ENCODE measurements around the gene SHC1.

The SHC1 gene

GRCh38 chr1:154970631-154971340, at the start of gene SHC1:
Gene SHC1, minus strand, starts transcription at chr1:154970747. Its CDS starts 221 bp downstream, at chr1:154970526.
- peak; percentile 75 to 82 for DNase-seq

GRCh38 chr1:155019377-155020245, 49.1 kb upstream of the SHC1 start:
- DNase-seq = no peak

GRCh38 chr1:155018617-155019348, 48.2 kb upstream of the SHC1 start:
- DNase-seq = no peak

- DNase-seq = no peak
These were observed 47.4 kb upstream of the SHC1 start for GRCh38 chr1:155017946-155018316.

GRCh38 chr1:155017041-155017945, 46.7 kb upstream of the SHC1 start:
- peak; percentile 32 to 62 for DNase-seq

- DNase-seq = no peak
These were observed 45.8 kb upstream of the SHC1 start for GRCh38 chr1:155016231-155016831.

GRCh38 chr1:155015527-155016230, 45.1 kb upstream of the SHC1 start:
- DNase-seq = no peak

- DNase-seq = no peak
These were observed 44.4 kb upstream of the SHC1 start for GRCh38 chr1:155014709-155015508.

GRCh38 chr1:155013632-155014031, 43.1 kb upstream of the SHC1 start:
- no peak for DNase-seq

GRCh38 chr1:155012776-155013602, 42.4 kb upstream of the SHC1 start:
- DNase-seq = no peak

- no peak for DNase-seq
These were observed 41.5 kb upstream of the SHC1 start for GRCh38 chr1:155012026-155012546.

GRCh38 chr1:155011437-155012025, 41.0 kb upstream of the SHC1 start:
- DNase-seq = no peak

GRCh38 chr1:155011004-155011416, 40.5 kb upstream of the SHC1 start:
- DNase-seq = no peak

- DNase-seq = no peak
These were observed 39.8 kb upstream of the SHC1 start for GRCh38 chr1:155010211-155010918.

- no peak for DNase-seq
These were observed 39.2 kb upstream of the SHC1 start for GRCh38 chr1:155009742-155010141.

- DNase-seq = no peak
These were observed 38.7 kb upstream of the SHC1 start for GRCh38 chr1:155009221-155009711.

GRCh38 chr1:155008015-155008941, 37.7 kb upstream of the SHC1 start:
- no peak for DNase-seq

Data from SW 1271 (cell line).